Keratinocyte (primary cell): Measurements from ENCODE around the gene ARMCX4.

Experiments used
- EZH2 ChIP-seq: IDR thresholded peaks from one replicate; pipeline ENCODE4 v1.6.1; 2012; ENCODE audit warnings: inconsistent platforms, mild to moderate bottlenecking, low read length, moderate library complexity
- TF ChIP-seq, protein P1 (sequence below), 3 experiments: IDR thresholded peaks in 1 of 3; conservative IDR thresholded peaks in 1 of 3; optimal IDR thresholded peaks in 1 of 3; 2 replicates in 2 of 3; 3 replicates in 1 of 3; pipeline versions ENCODE3 to v1.5.1; 2011; ENCODE audit warnings: low read length in 3 of 3, mild to moderate bottlenecking in 3 of 3, moderate library complexity in 2 of 3, control low read depth in 1 of 3, inconsistent platforms in 1 of 3; ENCODE audit not compliant: insufficient read depth in 2 of 3; ENCODE audit errors: extremely low read depth in 1 of 3

- TF ChIP-seq, protein P1, sequence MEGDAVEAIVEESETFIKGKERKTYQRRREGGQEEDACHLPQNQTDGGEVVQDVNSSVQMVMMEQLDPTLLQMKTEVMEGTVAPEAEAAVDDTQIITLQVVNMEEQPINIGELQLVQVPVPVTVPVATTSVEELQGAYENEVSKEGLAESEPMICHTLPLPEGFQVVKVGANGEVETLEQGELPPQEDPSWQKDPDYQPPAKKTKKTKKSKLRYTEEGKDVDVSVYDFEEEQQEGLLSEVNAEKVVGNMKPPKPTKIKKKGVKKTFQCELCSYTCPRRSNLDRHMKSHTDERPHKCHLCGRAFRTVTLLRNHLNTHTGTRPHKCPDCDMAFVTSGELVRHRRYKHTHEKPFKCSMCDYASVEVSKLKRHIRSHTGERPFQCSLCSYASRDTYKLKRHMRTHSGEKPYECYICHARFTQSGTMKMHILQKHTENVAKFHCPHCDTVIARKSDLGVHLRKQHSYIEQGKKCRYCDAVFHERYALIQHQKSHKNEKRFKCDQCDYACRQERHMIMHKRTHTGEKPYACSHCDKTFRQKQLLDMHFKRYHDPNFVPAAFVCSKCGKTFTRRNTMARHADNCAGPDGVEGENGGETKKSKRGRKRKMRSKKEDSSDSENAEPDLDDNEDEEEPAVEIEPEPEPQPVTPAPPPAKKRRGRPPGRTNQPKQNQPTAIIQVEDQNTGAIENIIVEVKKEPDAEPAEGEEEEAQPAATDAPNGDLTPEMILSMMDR (optimal IDR thresholded peaks at IDR 0.05 in 1 of 3, IDR thresholded peaks at IDR 0.05 in 1 of 3, conservative IDR thresholded peaks at IDR 0.05 in 1 of 3; ENCODE audit: extremely low read depth in 1 of 3, insufficient read depth in 2 of 3, low read length in 3 of 3): no peak
- TF ChIP-seq EZH2: no peak
Measured at GRCh38 chrX:101450961-101451360, 34.3 kb upstream of the ARMCX4 start.
